GM11168 (cell line): Measurements from ENCODE around the gene R3HDM1.
"Not testable (repeated sequence)": the region's sequence is repeated elsewhere in the genome, so short reads cannot be mapped to it uniquely, and the experiment has no call there.

Experiments used
- in situ Hi-C: fragments of 300-500 bp; cut with MboI; formaldehyde crosslinking; loops from one replicate; pipeline ENCODE4 v1.12.0; 2022; ENCODE audit warnings: low sequenced_read_pairs; ENCODE audit not compliant: unreplicated experiment

Gene R3HDM1

GRCh38 chr2:135563793-135564192 lies 32.5 kb downstream of the R3HDM1 start:
- in situ Hi-C loops: no loop called here

GRCh38 chr2:135570884-135571283 lies 39.6 kb downstream of the R3HDM1 start:
- in situ Hi-C loops: no loop called here

GRCh38 chr2:135573620-135574019 lies 42.3 kb downstream of the R3HDM1 start:
- in situ Hi-C loops: no loop called here

GRCh38 chr2:135581282-135581681 lies 50.0 kb downstream of the R3HDM1 start:
- in situ Hi-C loops: no loop called here

GRCh38 chr2:135582383-135582782 lies 51.1 kb downstream of the R3HDM1 start:
- in situ Hi-C loops: no loop called here

GRCh38 chr2:135585586-135585985 lies 54.3 kb downstream of the R3HDM1 start:
- in situ Hi-C loops: no loop called here

- in situ Hi-C loops: no loop called here
Observed at GRCh38 chr2:135586148-135586547, 54.9 kb downstream of the R3HDM1 start.

GRCh38 chr2:135587958-135588357 lies 56.7 kb downstream of the R3HDM1 start:
- in situ Hi-C loops: no loop called here

- in situ Hi-C loops: no loop called here
Observed at GRCh38 chr2:135590619-135591260, 59.5 kb downstream of the R3HDM1 start.

- in situ Hi-C loops: no loop called here
Observed at GRCh38 chr2:135600915-135601314, 69.6 kb downstream of the R3HDM1 start.

GRCh38 chr2:135603543-135603942 lies 72.3 kb downstream of the R3HDM1 start:
- in situ Hi-C loops: no loop called here

- in situ Hi-C loops: no loop called here
Observed at GRCh38 chr2:135607561-135607960, 76.3 kb downstream of the R3HDM1 start.

GRCh38 chr2:135612319-135612718 lies 81.0 kb downstream of the R3HDM1 start:
- in situ Hi-C loops: no loop called here

- in situ Hi-C loops: no loop called here
Observed at GRCh38 chr2:135615404-135615803, 84.1 kb downstream of the R3HDM1 start.

- in situ Hi-C loops: no loop called here
Observed at GRCh38 chr2:135617501-135618015, 86.3 kb downstream of the R3HDM1 start.

- in situ Hi-C loops: no loop called here
Observed at GRCh38 chr2:135620198-135620597, 88.9 kb downstream of the R3HDM1 start.

- in situ Hi-C loops: no loop called here
Observed at GRCh38 chr2:135629520-135629919, 98.2 kb downstream of the R3HDM1 start.

GRCh38 chr2:135630034-135630433 lies 98.8 kb downstream of the R3HDM1 start:
- in situ Hi-C loops: not testable (repeated sequence)

GRCh38 chr2:135630488-135630887 lies 99.2 kb downstream of the R3HDM1 start:
- in situ Hi-C loops: no loop called here

GRCh38 chr2:135633582-135633981 lies 102.3 kb downstream of the R3HDM1 start:
- in situ Hi-C loops: no loop called here

- in situ Hi-C loops: no loop called here
Observed at GRCh38 chr2:135635212-135635835, 104.0 kb downstream of the R3HDM1 start.

GRCh38 chr2:135636982-135637381 lies 105.7 kb downstream of the R3HDM1 start:
- in situ Hi-C loops: no loop called here
